Neural cell (in vitro differentiated cells): ENCODE measurements around the gene RAB13. TPM values are rescaled to one million over a fixed set of nuclear protein-coding genes. Genes with fewer than 3 reads are reported as not detected.

Source experiments
- H2AFZ ChIP-seq: fragments of 200-600, 300-800 bp; sonication (generic), shearing (Covaris generic); 2 replicates; pipeline ENCODE4 v1.6.0; 2014; ENCODE audit warnings: low read depth, mild to moderate bottlenecking, antibody characterized with exemption, low read length, moderate library complexity
- H3F3A ChIP-seq: fragments of 200-600 bp; shearing (Covaris generic); 2 replicates; pipeline ENCODE4 v1.6.1; 2016; ENCODE audit warnings: mild to moderate bottlenecking, moderate library complexity, mixed read lengths, antibody characterized with exemption, low read length; ENCODE audit not compliant: insufficient read depth, poor library complexity, severe bottlenecking
- H3K27ac ChIP-seq: fragments of 200-600, 300-800 bp; sonication (generic), shearing (Covaris generic); 2 replicates; pipeline ENCODE4 v1.5.1; 2014; ENCODE audit warnings: mild to moderate bottlenecking, low read length, moderate library complexity
- H3K27me3 ChIP-seq: fragments of 300-800, 200-600 bp; sonication (generic), shearing (Covaris generic); 2 replicates; pipeline ENCODE4 v1.6.0; 2014; ENCODE audit warnings: mild to moderate bottlenecking, low read depth, low read length, moderate library complexity; ENCODE audit not compliant: insufficient read depth
- H3K36me3 ChIP-seq: fragments of 300-800, 200-600 bp; sonication (generic), shearing (Covaris generic); 2 replicates; pipeline ENCODE4 v1.5.1; 2014; ENCODE audit warnings: mild to moderate bottlenecking, antibody characterized with exemption, low read length, moderate library complexity; ENCODE audit not compliant: insufficient read depth
- H3K4me2 ChIP-seq: fragments of 300-800, 200-600 bp; sonication (generic), shearing (Covaris generic); 2 replicates; pipeline ENCODE4 v1.6.0; 2014; ENCODE audit warnings: mild to moderate bottlenecking, low read length
- H3K4me3 ChIP-seq: fragments of 300-800, 200-600 bp; sonication (generic), shearing (Covaris generic); 2 replicates; pipeline ENCODE4 v1.5.1; 2014; ENCODE audit warnings: mild to moderate bottlenecking, low read length, moderate library complexity
- H3K79me2 ChIP-seq: fragments of 200-600 bp; shearing (Covaris generic); replicated peaks from 2 replicates; pipeline ENCODE4 v1.6.0; 2014; ENCODE audit warnings: mild to moderate bottlenecking, low read length, moderate library complexity; ENCODE audit not compliant: insufficient read depth
- H3K9ac ChIP-seq: fragments of 300-800, 200-600 bp; sonication (generic), shearing (Covaris generic); 2 replicates; pipeline ENCODE4 v1.6.1; 2016; ENCODE audit warnings: mild to moderate bottlenecking, low read length, mixed read lengths
- H3K9me2 ChIP-seq: fragments of 200-600 bp; shearing (Covaris generic); 2 replicates; pipeline ENCODE4 v1.6.1; 2016; ENCODE audit warnings: mild to moderate bottlenecking, low read length, mixed read lengths; ENCODE audit not compliant: insufficient read depth
- H3K9me3 ChIP-seq: fragments of 200-600, 300-800 bp; sonication (generic), shearing (Covaris generic); 2 replicates; pipeline ENCODE4 v1.6.1; 2016; ENCODE audit warnings: mild to moderate bottlenecking, mixed run types, low read length, moderate library complexity, mixed read lengths
- H4K20me1 ChIP-seq: fragments of 200-600 bp; shearing (Covaris generic); 2 replicates; pipeline ENCODE4 v1.6.1; 2016; ENCODE audit warnings: mild to moderate bottlenecking, mixed run types; ENCODE audit not compliant: insufficient read depth
- CTCF ChIP-seq: fragments of 450-650 bp; IDR thresholded peaks from 2 replicates; pipeline ENCODE4 v1.5.1; 2014; ENCODE audit warnings: antibody characterized with exemption, mild to moderate bottlenecking, moderate library complexity; ENCODE audit not compliant: poor library complexity, severe bottlenecking
- EP300 ChIP-seq: fragments of 450-650 bp; conservative IDR thresholded peaks from 2 replicates; pipeline ENCODE4 v1.6.1; 2014; ENCODE audit warnings: antibody characterized with exemption, mild to moderate bottlenecking, moderate library complexity; ENCODE audit not compliant: poor library complexity, severe bottlenecking
- EZH2 ChIP-seq: fragments of 200-600, 300-800 bp; shearing (Covaris generic), sonication (generic); IDR thresholded peaks from 2 replicates; pipeline ENCODE4 v1.6.1; 2014; ENCODE audit warnings: antibody characterized with exemption, low read length, borderline replicate concordance, mild to moderate bottlenecking; ENCODE audit not compliant: insufficient read depth, poor library complexity, severe bottlenecking
- MXI1 ChIP-seq: fragments of 450-650 bp; conservative IDR thresholded peaks from 2 replicates; pipeline ENCODE4 v1.6.1; 2014; ENCODE audit warnings: antibody characterized with exemption, mild to moderate bottlenecking; ENCODE audit not compliant: poor library complexity, severe bottlenecking
- POLR2AphosphoS5 ChIP-seq: IDR thresholded peaks from 2 replicates; pipeline ENCODE4 v1.6.1; 2012
- RAD21 ChIP-seq: fragments of 450-650 bp; conservative IDR thresholded peaks from 2 replicates; pipeline ENCODE4 v1.6.1; 2014; ENCODE audit warnings: antibody characterized with exemption, mild to moderate bottlenecking, moderate library complexity
- REST ChIP-seq: IDR thresholded peaks from 2 replicates; pipeline ENCODE4 v1.6.1; 2012; ENCODE audit warnings: borderline replicate concordance
- SMC3 ChIP-seq: fragments of 450-650 bp; conservative IDR thresholded peaks from 2 replicates; pipeline ENCODE4 v1.6.1; 2014; ENCODE audit warnings: antibody characterized with exemption, mild to moderate bottlenecking, moderate library complexity; ENCODE audit not compliant: poor library complexity
- TAF1 ChIP-seq: IDR thresholded peaks from 2 replicates; pipeline ENCODE4 v1.6.1; 2012; ENCODE audit warnings: low read depth
- polyA plus RNA-seq: library from polyadenylated mRNA; depleted of rRNA; stranded (reverse); fragments of >200 nt; gene quantifications from 2 replicates; pipeline ENCODE4 v1.2.3, GENCODE V29; 2014

The RAB13 gene
- polyA plus RNA-seq, 1 donor from 2014 or later = 0.53 TPM

GRCh38 chr1:153944827-153945117 is 41.4 kb downstream of the RAB13 start:
- TF ChIP-seq RAD21 = no peak
- TF ChIP-seq CTCF = no peak
- no peak for TF ChIP-seq EP300
- no peak for TF ChIP-seq TAF1
- TF ChIP-seq SMC3 = no peak
- TF ChIP-seq EZH2 = no peak
- TF ChIP-seq POLR2AphosphoS5 = no peak
- no peak for TF ChIP-seq MXI1
- TF ChIP-seq REST = no peak
- no peak overlapping the region for H3K4me2 ChIP-seq
- H3K9ac ChIP-seq = no peak overlapping the region
- H3K27me3 ChIP-seq = no peaks in the 10 kb centered on the region
- no peaks in the 10 kb centered on the region for H3K9me3 ChIP-seq
- no peak overlapping the region for H2AFZ ChIP-seq
- H3K79me2 ChIP-seq = peaks cover 4% of the 10 kb centered on the region
- H3F3A ChIP-seq = no peaks in the 10 kb centered on the region
- no peaks in the 10 kb centered on the region for H3K36me3 ChIP-seq
- no peaks in the 10 kb centered on the region for H4K20me1 ChIP-seq
- peak overlapping the region; percentile 85 for H3K4me3 ChIP-seq
- no peak overlapping the region for H3K27ac ChIP-seq
- H3K9me2 ChIP-seq = no peaks in the 10 kb centered on the region

- Histone ChIP-seq H3K4me2 (no peak overlapping the region), H3K79me2 (peaks cover 4% of the 10 kb centered on the region), H3K36me3 (no peaks in the 10 kb centered on the region), H3K27ac (no peak overlapping the region), H3K9ac (no peak overlapping the region), H2AFZ (no peak overlapping the region), H3K4me3 (no peak overlapping the region), H3K9me2 (no peaks in the 10 kb centered on the region), H3K27me3 (no peaks in the 10 kb centered on the region), H3K9me3 (no peaks in the 10 kb centered on the region), H4K20me1 (no peaks in the 10 kb centered on the region), H3F3A (no peaks in the 10 kb centered on the region)
- TF ChIP-seq POLR2AphosphoS5 (no peak), CTCF (no peak), TAF1 (no peak), REST (no peak), SMC3 (no peak), RAD21 (no peak), EZH2 (no peak), EP300 (no peak), MXI1 (no peak)
Measured at GRCh38 chr1:153944005-153944826, 41.9 kb downstream of the RAB13 start.
